A673 (cell line): ENCODE data around the gene HMGCLL1. TPM values are rescaled to one million over a fixed set of nuclear protein-coding genes. Genes with fewer than 3 reads are reported as not detected.

ENCODE experiments used
- BruUV-seq: library from RNA; stranded (reverse); fragments of 400-500 nt; replicated peaks from 2 replicates; lab custom pipeline; 2021; lab: Mats Ljungman, UMichigan
- CTCF ChIA-PET: fragments of 300-600 bp; sonication (Branson Sonifier 250); formaldehyde crosslinking; loops from one replicate; lab custom pipeline; 2022; ENCODE audit warnings: antibody characterized with exemption; lab: Charles Lee
- POLR2A ChIA-PET: fragments of 300-600 bp; sonication (Branson Sonifier 250); formaldehyde crosslinking; loops from one replicate; lab custom pipeline; 2022; ENCODE audit warnings: antibody characterized with exemption; ENCODE audit not compliant: low non-redundant PET; lab: Charles Lee
- DNase-seq: peaks from one replicate; pipeline ENCODE4 v3.0.0-alpha.2; 2015; ENCODE audit warnings: low spot score
- H3K27ac ChIP-seq: fragments of 200-600 bp; sonication (generic); 2 replicates; pipeline ENCODE4 v1.5.1; 2016; ENCODE audit warnings: mixed run types, low read depth, mild to moderate bottlenecking, mixed read lengths, antibody characterized with exemption, low read length; ENCODE audit not compliant: poor library complexity, severe bottlenecking
- H3K27me3 ChIP-seq: fragments of 200-600 bp; sonication (generic); replicated peaks from 2 replicates; pipeline ENCODE4 v1.6.1; 2017; ENCODE audit warnings: mixed run types, low read depth, mild to moderate bottlenecking, mixed read lengths, antibody characterized with exemption, low read length; ENCODE audit not compliant: insufficient read depth, poor library complexity
- H3K36me3 ChIP-seq: fragments of 200-600 bp; sonication (generic); 2 replicates; pipeline ENCODE4 v1.6.1; 2016; ENCODE audit warnings: mixed run types, mild to moderate bottlenecking, mixed read lengths, antibody characterized with exemption, low read length; ENCODE audit not compliant: insufficient read depth, poor library complexity, severe bottlenecking
- H3K4me1 ChIP-seq: fragments of 200-600 bp; sonication (generic); 2 replicates; pipeline ENCODE4 v1.6.1; 2017; ENCODE audit warnings: mixed run types, mild to moderate bottlenecking, mixed read lengths, antibody characterized with exemption, low read length; ENCODE audit not compliant: insufficient read depth, poor library complexity, severe bottlenecking
- H3K4me3 ChIP-seq: fragments of 200-600 bp; sonication (generic); 2 replicates; pipeline ENCODE4 v1.5.1; 2016; ENCODE audit warnings: low read depth, mixed run types, mild to moderate bottlenecking, mixed read lengths, low read length; ENCODE audit not compliant: poor library complexity, severe bottlenecking
- H3K9me3 ChIP-seq: fragments of 200-600 bp; sonication (generic); 2 replicates; pipeline ENCODE4 v1.6.1; 2016; ENCODE audit warnings: mixed run types, low read depth, mild to moderate bottlenecking, mixed read lengths, antibody characterized with exemption, low read length; ENCODE audit not compliant: poor library complexity, severe bottlenecking
- EZH2 ChIP-seq: fragments of 200-600 bp; sonication (generic); IDR thresholded peaks from 2 replicates; pipeline ENCODE4 v1.6.1; 2017; ENCODE audit warnings: borderline replicate concordance, low read depth, mild to moderate bottlenecking, mixed read lengths, antibody characterized with exemption, low read length; ENCODE audit not compliant: poor library complexity, severe bottlenecking
- intact Hi-C: fragments of 100-400 bp; cut with micrococcal nuclease; formaldehyde crosslinking; loops from one replicate; pipeline ENCODE4 v1.10.0; 2022; ENCODE audit not compliant: unreplicated experiment
- total RNA-seq: library from RNA; stranded (reverse); gene quantifications from 2 replicates; pipeline ENCODE4 v1.2.3, GENCODE V29; 2021
- TF ChIP-seq, protein P1 (sequence below): fragments of 300-800, 200-600 bp; sonication (generic); conservative IDR thresholded peaks from 2 replicates; pipeline ENCODE4 v1.5.1; 2017; ENCODE audit warnings: low read depth, mild to moderate bottlenecking, antibody characterized with exemption, low read length, moderate library complexity, mixed read lengths

HMGCLL1 gene
- total RNA-seq, 1 experiment from 2014 or later, result not detected

DNA sequence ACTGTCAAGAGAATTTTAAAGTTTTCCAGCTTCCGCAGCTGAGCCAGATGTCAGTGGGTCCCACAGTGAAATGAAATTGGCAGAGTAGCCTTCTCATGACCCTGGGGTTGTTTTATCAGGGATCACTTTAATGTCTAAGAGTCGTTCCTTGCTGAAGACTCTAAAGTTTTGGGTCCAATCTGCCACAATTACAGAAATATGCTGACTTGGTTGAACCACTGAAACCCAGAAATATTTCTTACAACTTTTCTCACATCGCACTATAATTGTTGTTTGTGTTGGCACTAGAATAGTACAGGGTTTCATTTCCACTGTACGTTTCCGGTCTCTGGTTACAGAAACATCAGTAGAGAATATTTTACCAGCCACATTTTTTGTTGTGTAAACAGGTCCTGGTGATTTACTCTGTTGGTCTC is 109.0 kb downstream of the HMGCLL1 start:
- ChIA-PET CTCF (no interaction called here), POLR2A (no interaction called here)
- no peaks in the 10 kb centered on the region for H3K27me3 ChIP-seq
- BruUV-seq, result no TSS peak
- no peak for DNase-seq
- H3K36me3 ChIP-seq, result no peaks in the 10 kb centered on the region
- no peak overlapping the region for H3K4me3 ChIP-seq
- intact Hi-C loops, result no loop called here
- H3K9me3 ChIP-seq, result no peaks in the 10 kb centered on the region
- no peak overlapping the region for H3K27ac ChIP-seq
- no peaks in the 10 kb centered on the region for H3K4me1 ChIP-seq
- TF ChIP-seq, protein P1, sequence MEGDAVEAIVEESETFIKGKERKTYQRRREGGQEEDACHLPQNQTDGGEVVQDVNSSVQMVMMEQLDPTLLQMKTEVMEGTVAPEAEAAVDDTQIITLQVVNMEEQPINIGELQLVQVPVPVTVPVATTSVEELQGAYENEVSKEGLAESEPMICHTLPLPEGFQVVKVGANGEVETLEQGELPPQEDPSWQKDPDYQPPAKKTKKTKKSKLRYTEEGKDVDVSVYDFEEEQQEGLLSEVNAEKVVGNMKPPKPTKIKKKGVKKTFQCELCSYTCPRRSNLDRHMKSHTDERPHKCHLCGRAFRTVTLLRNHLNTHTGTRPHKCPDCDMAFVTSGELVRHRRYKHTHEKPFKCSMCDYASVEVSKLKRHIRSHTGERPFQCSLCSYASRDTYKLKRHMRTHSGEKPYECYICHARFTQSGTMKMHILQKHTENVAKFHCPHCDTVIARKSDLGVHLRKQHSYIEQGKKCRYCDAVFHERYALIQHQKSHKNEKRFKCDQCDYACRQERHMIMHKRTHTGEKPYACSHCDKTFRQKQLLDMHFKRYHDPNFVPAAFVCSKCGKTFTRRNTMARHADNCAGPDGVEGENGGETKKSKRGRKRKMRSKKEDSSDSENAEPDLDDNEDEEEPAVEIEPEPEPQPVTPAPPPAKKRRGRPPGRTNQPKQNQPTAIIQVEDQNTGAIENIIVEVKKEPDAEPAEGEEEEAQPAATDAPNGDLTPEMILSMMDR, result no peak
- TF ChIP-seq EZH2, result no peak

DNA sequence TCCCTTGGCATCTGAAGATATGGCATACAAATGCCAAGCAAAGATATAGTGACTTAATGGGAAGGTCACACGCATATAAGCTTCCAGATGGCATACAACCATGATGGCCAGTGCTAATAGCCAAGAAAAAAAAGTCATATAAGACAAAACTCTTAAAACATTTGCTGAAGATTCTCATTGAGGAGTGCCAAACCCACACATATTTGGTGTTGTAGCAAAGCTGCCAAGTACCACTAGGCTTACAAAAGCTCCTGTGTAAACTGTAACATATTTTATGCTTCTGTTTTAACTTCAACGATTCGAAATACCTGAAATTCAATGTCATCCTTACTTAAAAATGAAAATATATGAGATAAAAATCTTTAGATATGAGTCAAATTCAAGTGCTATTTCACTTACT is 123.0 kb downstream of the HMGCLL1 start:
- no peak overlapping the region for H3K27ac ChIP-seq
- H3K4me3 ChIP-seq, result no peak overlapping the region
- no peaks in the 10 kb centered on the region for H3K9me3 ChIP-seq
- intact Hi-C loops, result no loop called here
- no peak for DNase-seq
- CTCF ChIA-PET, result no interaction called here
- BruUV-seq, result no TSS peak
- POLR2A ChIA-PET, result no interaction called here
- H3K27me3 ChIP-seq, result no peaks in the 10 kb centered on the region
- H3K36me3 ChIP-seq, result no peaks in the 10 kb centered on the region
- no peaks in the 10 kb centered on the region for H3K4me1 ChIP-seq
- TF ChIP-seq, protein P1, result no peak
- no peak for TF ChIP-seq EZH2

- DNase-seq, result no peak
- no peaks in the 10 kb centered on the region for H3K9me3 ChIP-seq
- no peaks in the 10 kb centered on the region for H3K27me3 ChIP-seq
- no peak overlapping the region for H3K27ac ChIP-seq
- H3K36me3 ChIP-seq, result no peaks in the 10 kb centered on the region
- TF ChIP-seq EZH2, result no peak
- TF ChIP-seq, protein P1, result no peak
- intact Hi-C loops, result no loop called here
- ChIA-PET POLR2A (no interaction called here), CTCF (no interaction called here)
- H3K4me3 ChIP-seq, result no peak overlapping the region
- no peaks in the 10 kb centered on the region for H3K4me1 ChIP-seq
- no TSS peak for BruUV-seq
Observed at GRCh38 chr6:55450005-55450404, 129.0 kb downstream of the HMGCLL1 start.
